Dermis microvascular lymphatic vessel endothelial cell (primary cell): ENCODE results near the gene ACTL8. TPM values are rescaled to one million over a fixed set of nuclear protein-coding genes. Genes with fewer than 3 reads are reported as not detected.

Experiments
- DNase-seq, 2 donors: peaks; one replicate each; pipeline versions ENCODE4 v3.0.0 to v3.0.0-alpha.2; 2010; ENCODE audit warnings: low read depth in 2 of 2
- total RNA-seq: library from RNA; depleted of rRNA; stranded (reverse); fragments of >200 nt; gene quantifications from 2 replicates; pipeline ENCODE4 v1.2.1, GENCODE V29; 2014

ACTL8 gene
- total RNA-seq, 1 donor from 2014 or later, result not detected

GRCh38 chr1:17875171-17875881 lies 120.2 kb downstream of the ACTL8 start:
- DNase-seq, result no peak

GRCh38 chr1:17875882-17876280 lies 120.7 kb downstream of the ACTL8 start:
- DNase-seq, result no peak

Other genes starting within 250 kb of the ACTL8 start
- gene ARHGEF10L, start 215.6 kb upstream of the ACTL8 start, total RNA-seq, result 1.2 and 1.5 TPM in 2 replicates